Activated T-cell treated with anti-CD3 and anti-CD28 coated beads, Interleukin-2, amount 50 U/mL, for 4 hours (primary cell): ENCODE data around the gene VPS13A. TPM values are rescaled to one million over a fixed set of nuclear protein-coding genes. Genes with fewer than 3 reads are reported as not detected.

Source experiments
- ATAC-seq, 2 donors: fragments of 200-7000 bp; cut with Tn5 transposase; one replicate each; pipeline ENCODE4 v1.10.0; 2021
- DNase-seq: peaks from one replicate; pipeline ENCODE4 v3.0.0-alpha.2; 2020
- H3K27me3 Mint-ChIP-seq: one replicate; pipeline ENCODE4 v1.8.0; 2021; ENCODE audit warnings: low read depth, mixed read lengths
- H3K36me3 Mint-ChIP-seq: one replicate; pipeline ENCODE4 v1.8.0; 2022; ENCODE audit warnings: mixed read lengths; ENCODE audit not compliant: insufficient read depth
- H3K4me1 Mint-ChIP-seq: one replicate; pipeline ENCODE4 v1.8.0; 2021; ENCODE audit warnings: low read depth, mixed read lengths
- H3K4me3 Mint-ChIP-seq: one replicate; pipeline ENCODE4 v1.8.0; 2021; ENCODE audit warnings: mild to moderate bottlenecking, moderate library complexity, mixed read lengths
- H3K9me3 Mint-ChIP-seq: one replicate; pipeline ENCODE4 v1.8.0; 2021; ENCODE audit warnings: mixed read lengths
- total RNA-seq, 3 donors: library from RNA; stranded (reverse); gene quantifications; one replicate each; pipeline ENCODE4 v1.2.1, GENCODE V29; 2021

VPS13A gene
- total RNA-seq = 10 to 100 TPM; 19.7 to 22.6 (median 20.8) TPM

GRCh38 chr9:77177143-77177893, at the start of gene VPS13A:
VPS13A (plus strand) TSS chr9:77177534; CDS start chr9:77177705, 171 bp downstream.
- no peaks in the 10 kb centered on the region for H3K36me3 Mint-ChIP-seq
- peak within 1 kb of the TSS; percentile 97 for H3K4me3 Mint-ChIP-seq
- no peaks in the 10 kb centered on the region for H3K9me3 Mint-ChIP-seq
- H3K27me3 Mint-ChIP-seq = no peaks in the 10 kb centered on the region
- H3K4me1 Mint-ChIP-seq = peaks cover 29% of the 10 kb centered on the region
- DNase-seq (peak; percentile 89), ATAC-seq (peak; percentile 87 to 88)

GRCh38 chr9:77128125-77128789, 49.1 kb upstream of the VPS13A start:
- Mint-ChIP-seq H3K4me3 (no peak overlapping the region), H3K4me1 (no peaks in the 10 kb centered on the region), H3K36me3 (no peaks in the 10 kb centered on the region), H3K27me3 (peaks cover 19% of the 10 kb centered on the region), H3K9me3 (no peaks in the 10 kb centered on the region)
- no peak for DNase-seq
- no peak for ATAC-seq

- H3K4me1 Mint-ChIP-seq = no peaks in the 10 kb centered on the region
These were observed 45.9 kb upstream of the VPS13A start for GRCh38 chr9:77131399-77131798.

GRCh38 chr9:77133011-77133410, 44.3 kb upstream of the VPS13A start:
- H3K4me3 Mint-ChIP-seq = no peak overlapping the region
- no peak for ATAC-seq

More at GRCh38 chr9:77131399-77131798, 45.9 kb upstream of the VPS13A start:
- Mint-ChIP-seq H3K4me3 (no peak overlapping the region), H3K9me3 (no peaks in the 10 kb centered on the region), H3K36me3 (no peaks in the 10 kb centered on the region), H3K27me3 (peaks cover 23% of the 10 kb centered on the region)
- ATAC-seq = no peak
- no peak for DNase-seq

GRCh38 chr9:77142366-77142765, 35.0 kb upstream of the VPS13A start:
- Mint-ChIP-seq H3K4me3 (no peak overlapping the region), H3K9me3 (no peaks in the 10 kb centered on the region), H3K27me3 (peaks cover 4% of the 10 kb centered on the region), H3K36me3 (no peaks in the 10 kb centered on the region), H3K4me1 (no peaks in the 10 kb centered on the region)
- no peak for DNase-seq
- no peak for ATAC-seq

More at GRCh38 chr9:77133011-77133410, 44.3 kb upstream of the VPS13A start:
- Mint-ChIP-seq H3K27me3 (peaks cover 23% of the 10 kb centered on the region), H3K9me3 (no peaks in the 10 kb centered on the region), H3K36me3 (no peaks in the 10 kb centered on the region), H3K4me1 (no peaks in the 10 kb centered on the region)
- no peak for DNase-seq

- Mint-ChIP-seq H3K36me3 (no peaks in the 10 kb centered on the region), H3K27me3 (peaks cover 22% of the 10 kb centered on the region), H3K4me1 (no peaks in the 10 kb centered on the region), H3K4me3 (no peak overlapping the region), H3K9me3 (no peaks in the 10 kb centered on the region)
- ATAC-seq (no peak), DNase-seq (no peak)
These were observed 27.5 kb upstream of the VPS13A start for GRCh38 chr9:77149879-77150278.

- no peaks in the 10 kb centered on the region for H3K9me3 Mint-ChIP-seq
- no peak overlapping the region for H3K4me3 Mint-ChIP-seq
- DNase-seq = no peak
- peaks cover 28% of the 10 kb centered on the region for H3K27me3 Mint-ChIP-seq
- ATAC-seq = no peak
- no peaks in the 10 kb centered on the region for H3K36me3 Mint-ChIP-seq
- H3K4me1 Mint-ChIP-seq = no peaks in the 10 kb centered on the region
These were observed 25.0 kb upstream of the VPS13A start for GRCh38 chr9:77152289-77152688.

GRCh38 chr9:77156646-77157371, 20.5 kb upstream of the VPS13A start:
- peaks cover 26% of the 10 kb centered on the region for H3K27me3 Mint-ChIP-seq
- no peaks in the 10 kb centered on the region for H3K36me3 Mint-ChIP-seq
- no peak overlapping the region for H3K4me3 Mint-ChIP-seq
- H3K4me1 Mint-ChIP-seq = no peaks in the 10 kb centered on the region
- DNase-seq (no peak), ATAC-seq (no peak)
- no peaks in the 10 kb centered on the region for H3K9me3 Mint-ChIP-seq

GRCh38 chr9:77158772-77159513, 18.4 kb upstream of the VPS13A start:
- no peak for DNase-seq
- Mint-ChIP-seq H3K27me3 (peaks cover 21% of the 10 kb centered on the region), H3K9me3 (no peaks in the 10 kb centered on the region), H3K4me3 (no peak overlapping the region), H3K4me1 (no peaks in the 10 kb centered on the region), H3K36me3 (no peaks in the 10 kb centered on the region)
- no peak for ATAC-seq

GRCh38 chr9:77161191-77161590, 16.1 kb upstream of the VPS13A start:
- no peaks in the 10 kb centered on the region for H3K9me3 Mint-ChIP-seq
- DNase-seq (no peak), ATAC-seq (no peak)
- H3K4me1 Mint-ChIP-seq = no peaks in the 10 kb centered on the region
- H3K36me3 Mint-ChIP-seq = no peaks in the 10 kb centered on the region
- no peak overlapping the region for H3K4me3 Mint-ChIP-seq
- H3K27me3 Mint-ChIP-seq = peaks cover 11% of the 10 kb centered on the region

GRCh38 chr9:77161966-77162365, 15.4 kb upstream of the VPS13A start:
- Mint-ChIP-seq H3K27me3 (peaks cover 11% of the 10 kb centered on the region), H3K9me3 (no peaks in the 10 kb centered on the region), H3K36me3 (no peaks in the 10 kb centered on the region), H3K4me3 (no peak overlapping the region), H3K4me1 (no peaks in the 10 kb centered on the region)
- DNase-seq (no peak), ATAC-seq (no peak)

GRCh38 chr9:77162366-77162765, 15.0 kb upstream of the VPS13A start:
- Mint-ChIP-seq H3K9me3 (no peaks in the 10 kb centered on the region), H3K27me3 (peaks cover 11% of the 10 kb centered on the region), H3K4me1 (no peaks in the 10 kb centered on the region), H3K4me3 (no peak overlapping the region), H3K36me3 (no peaks in the 10 kb centered on the region)
- DNase-seq = no peak
- no peak for ATAC-seq

- no peak for ATAC-seq
- no peak for DNase-seq
- H3K36me3 Mint-ChIP-seq = no peaks in the 10 kb centered on the region
These were observed 13.4 kb upstream of the VPS13A start for GRCh38 chr9:77163884-77164283.

GRCh38 chr9:77166193-77166592, 11.1 kb upstream of the VPS13A start:
- H3K36me3 Mint-ChIP-seq = no peaks in the 10 kb centered on the region
- H3K4me3 Mint-ChIP-seq = no peak overlapping the region
- H3K27me3 Mint-ChIP-seq = no peaks in the 10 kb centered on the region
- no peaks in the 10 kb centered on the region for H3K4me1 Mint-ChIP-seq
- no peak for DNase-seq
- no peak for ATAC-seq
- H3K9me3 Mint-ChIP-seq = no peaks in the 10 kb centered on the region

More at GRCh38 chr9:77163884-77164283, 13.4 kb upstream of the VPS13A start:
- H3K9me3 Mint-ChIP-seq = no peaks in the 10 kb centered on the region
- no peaks in the 10 kb centered on the region for H3K4me1 Mint-ChIP-seq
- H3K27me3 Mint-ChIP-seq = peaks cover 8% of the 10 kb centered on the region
- no peak overlapping the region for H3K4me3 Mint-ChIP-seq
